ENCODE measurements around the gene PRKG1.

- TF ChIP-seq CTCF (IDR thresholded peaks at IDR 0.05; ENCODE audit: low read depth, low read length, poor library complexity, severe bottlenecking) (no peak), EZH2phosphoT487 (IDR thresholded peaks at IDR 0.05; ENCODE audit: borderline replicate concordance, low read length) (no peak)
Measured at GRCh38 chr10:51297438-51297837, 223.2 kb downstream of the PRKG1 start.
